ENCODE measurements around the gene CLK3.
A peak's percentile ranks its signal among the peaks of the same experiment; 100 is the strongest.

DNA sequence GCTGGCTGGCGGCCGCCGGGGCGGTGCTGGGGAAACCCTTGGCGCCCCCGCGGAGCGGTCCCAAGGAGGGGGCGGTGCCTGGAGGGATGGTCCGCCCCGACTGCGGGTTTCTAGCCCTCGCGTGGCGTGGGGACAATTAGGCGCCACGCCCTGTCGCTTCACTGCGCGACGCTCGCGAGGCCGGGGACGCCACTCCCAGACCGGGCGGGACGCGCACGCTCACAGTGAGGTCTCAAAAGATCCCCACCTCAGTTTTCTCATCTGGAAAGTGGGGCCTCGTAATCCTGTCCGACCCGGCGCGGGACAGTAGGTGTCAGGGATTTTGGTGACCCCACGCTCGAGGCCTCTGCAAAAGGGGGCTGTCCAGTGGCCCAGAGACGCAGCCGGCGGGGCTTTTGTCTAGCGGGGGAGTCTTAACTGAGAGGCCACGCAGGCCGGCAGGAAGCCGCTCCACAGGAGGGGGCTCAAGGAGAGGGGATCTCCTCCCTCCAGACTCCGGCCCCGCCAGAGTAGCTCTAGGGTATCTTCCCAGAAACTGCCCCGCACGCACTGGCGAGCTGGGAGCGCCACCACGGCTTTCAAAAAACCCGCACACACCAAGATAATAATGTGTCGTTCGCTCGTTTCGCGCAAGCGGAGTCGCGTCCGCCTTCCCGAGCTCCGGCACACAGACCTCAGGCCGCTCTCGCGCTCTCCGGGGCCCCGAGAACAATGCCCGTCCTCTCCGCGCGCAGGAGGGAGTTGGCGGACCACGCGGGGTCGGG lies 710 bp upstream of the CLK3 start:
- TF ChIP-seq, protein P1, sequence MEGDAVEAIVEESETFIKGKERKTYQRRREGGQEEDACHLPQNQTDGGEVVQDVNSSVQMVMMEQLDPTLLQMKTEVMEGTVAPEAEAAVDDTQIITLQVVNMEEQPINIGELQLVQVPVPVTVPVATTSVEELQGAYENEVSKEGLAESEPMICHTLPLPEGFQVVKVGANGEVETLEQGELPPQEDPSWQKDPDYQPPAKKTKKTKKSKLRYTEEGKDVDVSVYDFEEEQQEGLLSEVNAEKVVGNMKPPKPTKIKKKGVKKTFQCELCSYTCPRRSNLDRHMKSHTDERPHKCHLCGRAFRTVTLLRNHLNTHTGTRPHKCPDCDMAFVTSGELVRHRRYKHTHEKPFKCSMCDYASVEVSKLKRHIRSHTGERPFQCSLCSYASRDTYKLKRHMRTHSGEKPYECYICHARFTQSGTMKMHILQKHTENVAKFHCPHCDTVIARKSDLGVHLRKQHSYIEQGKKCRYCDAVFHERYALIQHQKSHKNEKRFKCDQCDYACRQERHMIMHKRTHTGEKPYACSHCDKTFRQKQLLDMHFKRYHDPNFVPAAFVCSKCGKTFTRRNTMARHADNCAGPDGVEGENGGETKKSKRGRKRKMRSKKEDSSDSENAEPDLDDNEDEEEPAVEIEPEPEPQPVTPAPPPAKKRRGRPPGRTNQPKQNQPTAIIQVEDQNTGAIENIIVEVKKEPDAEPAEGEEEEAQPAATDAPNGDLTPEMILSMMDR (conservative IDR thresholded peaks at IDR 0.05; ENCODE audit: low read length): 0 out of 2 replicates have a peak, but pooled peaks have one; percentile 9
- TF ChIP-seq EZH2phosphoT487 (IDR thresholded peaks at IDR 0.05; ENCODE audit: borderline replicate concordance, low read depth, low read length): no peak

Data from OCI-LY7 (cell line).